Natural killer cell (primary cell): ENCODE measurements around the gene CSNK1D. TPM values are rescaled to one million over a fixed set of nuclear protein-coding genes. Genes with fewer than 3 reads are reported as not detected.

Experiments used
- ATAC-seq, 3 donors: fragments of 150-1000 bp in 2 of 3; fragments of 200-7000 bp in 1 of 3; cut with Tn5 transposase; 1 replicate in 1 of 3; 2 replicates in 2 of 3; pipeline ENCODE4 v1.10.0; 2021; ENCODE audit warnings: mild to moderate bottlenecking in 2 of 3, moderate library complexity in 2 of 3
- DNase-seq, 2 donors: peaks; one replicate each; pipeline versions ENCODE4 v3.0.0 to v3.0.0-alpha.2; 2013 to 2021; ENCODE audit warnings: mixed read lengths in 1 of 2
- H3K27ac ChIP-seq: one replicate; pipeline ENCODE4 v1.5.1; 2013; ENCODE audit warnings: mild to moderate bottlenecking, low read length
- H3K27me3 ChIP-seq: one replicate; pipeline ENCODE4 v1.6.1; 2013; ENCODE audit warnings: low read length; ENCODE audit not compliant: control insufficient read depth, insufficient read depth
- H3K36me3 ChIP-seq: one replicate; pipeline ENCODE4 v1.6.1; 2013; ENCODE audit warnings: low read length; ENCODE audit not compliant: control insufficient read depth, insufficient read depth
- H3K4me1 ChIP-seq: one replicate; pipeline ENCODE4 v1.6.1; 2013; ENCODE audit warnings: low read length; ENCODE audit not compliant: control insufficient read depth, insufficient read depth
- H3K4me3 ChIP-seq: one replicate; pipeline ENCODE4 v1.5.1; 2013; ENCODE audit warnings: low read length
- H3K9me3 ChIP-seq: one replicate; pipeline ENCODE4 v1.6.1; 2013; ENCODE audit warnings: low read length; ENCODE audit not compliant: control insufficient read depth, insufficient read depth
- H3K27ac Mint-ChIP-seq, 2 donors: one replicate each; pipeline ENCODE4 v1.8.0; 2022; ENCODE audit warnings: mild to moderate bottlenecking in 2 of 2, mixed read lengths in 2 of 2, moderate library complexity in 1 of 2
- H3K27me3 Mint-ChIP-seq, 2 donors: one replicate each; pipeline ENCODE4 v1.8.0; 2022; ENCODE audit warnings: low read depth in 2 of 2, mixed read lengths in 2 of 2
- H3K36me3 Mint-ChIP-seq: one replicate; pipeline ENCODE4 v1.8.0; 2022; ENCODE audit warnings: mixed read lengths
- H3K4me1 Mint-ChIP-seq, 2 donors: one replicate each; pipeline ENCODE4 v1.8.0; 2022; ENCODE audit warnings: mixed read lengths in 2 of 2
- H3K4me3 Mint-ChIP-seq: one replicate; pipeline ENCODE4 v1.8.0; 2022; ENCODE audit warnings: mild to moderate bottlenecking, moderate library complexity, mixed read lengths
- H3K9me3 Mint-ChIP-seq, 2 donors: one replicate each; pipeline ENCODE4 v1.8.0; 2022; ENCODE audit warnings: mixed read lengths in 2 of 2
- WGBS: methylation state at CpG from one replicate; pipeline ENCODE4 v1.1.7; 2013; ENCODE audit warnings: missing lambda C conversion rate; ENCODE audit not compliant: insufficient coverage; 5-methylcytosine and 5-hydroxymethylcytosine counted together
- intact Hi-C: fragments of 100-400 bp; cut with micrococcal nuclease; formaldehyde crosslinking; loops from one replicate; pipeline ENCODE4 v1.14.2; 2022
- total RNA-seq, 4 donors: library from RNA; stranded (reverse); fragments of 120-200 nt in 1 of 4; gene quantifications; one replicate each; pipeline versions ENCODE4 v1.2.3 to v1.2.4, GENCODE V29; 2013 to 2022
- TF ChIP-seq, protein P1 (sequence below): fragments of 200-600 bp; IDR thresholded peaks from one replicate; pipeline ENCODE4 v1.8.0; 2022; ENCODE audit warnings: antibody characterized with exemption

The CSNK1D gene
- total RNA-seq, 3 donors from 2014 or later (not counting 1 experiment from before 2014, with no cell fraction given): 423 to 475 (median 468) TPM

DNA sequence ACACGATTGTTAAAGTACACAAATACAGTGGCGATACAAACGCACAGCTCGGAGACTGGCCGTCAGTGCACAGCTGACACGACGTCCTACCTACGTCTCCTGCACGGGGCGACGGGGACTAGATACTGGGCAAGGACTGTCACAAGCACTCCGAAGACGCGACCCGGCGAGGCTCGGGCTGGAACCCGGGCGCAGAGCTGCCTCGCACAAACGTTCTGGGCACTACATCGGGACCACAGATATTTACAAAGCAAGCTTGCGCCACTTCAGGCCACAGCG lies 30.9 kb downstream of the CSNK1D start:
- Mint-ChIP-seq H3K4me3 (no peak overlapping the region), H3K27me3 (no peaks in the 10 kb centered on the region), H3K9me3 (no peaks in the 10 kb centered on the region), H3K36me3 (peaks cover 14% of the 10 kb centered on the region), H3K27ac (peak overlapping the region; percentile 84 to 87), H3K4me1 (peaks cover 57 to 81% of the 10 kb centered on the region in 2 donors)
- Histone ChIP-seq H3K27ac (no peak overlapping the region), H3K27me3 (no peaks in the 10 kb centered on the region), H3K9me3 (no peaks in the 10 kb centered on the region), H3K36me3 (peaks cover 69% of the 10 kb centered on the region), H3K4me3 (no peak overlapping the region), H3K4me1 (peaks cover 69% of the 10 kb centered on the region)
- WGBS: 93% methylated on average over 24 of the region's 24 CpGs
- DNase-seq (no peak), ATAC-seq (no peak)
- TF ChIP-seq, protein P1, sequence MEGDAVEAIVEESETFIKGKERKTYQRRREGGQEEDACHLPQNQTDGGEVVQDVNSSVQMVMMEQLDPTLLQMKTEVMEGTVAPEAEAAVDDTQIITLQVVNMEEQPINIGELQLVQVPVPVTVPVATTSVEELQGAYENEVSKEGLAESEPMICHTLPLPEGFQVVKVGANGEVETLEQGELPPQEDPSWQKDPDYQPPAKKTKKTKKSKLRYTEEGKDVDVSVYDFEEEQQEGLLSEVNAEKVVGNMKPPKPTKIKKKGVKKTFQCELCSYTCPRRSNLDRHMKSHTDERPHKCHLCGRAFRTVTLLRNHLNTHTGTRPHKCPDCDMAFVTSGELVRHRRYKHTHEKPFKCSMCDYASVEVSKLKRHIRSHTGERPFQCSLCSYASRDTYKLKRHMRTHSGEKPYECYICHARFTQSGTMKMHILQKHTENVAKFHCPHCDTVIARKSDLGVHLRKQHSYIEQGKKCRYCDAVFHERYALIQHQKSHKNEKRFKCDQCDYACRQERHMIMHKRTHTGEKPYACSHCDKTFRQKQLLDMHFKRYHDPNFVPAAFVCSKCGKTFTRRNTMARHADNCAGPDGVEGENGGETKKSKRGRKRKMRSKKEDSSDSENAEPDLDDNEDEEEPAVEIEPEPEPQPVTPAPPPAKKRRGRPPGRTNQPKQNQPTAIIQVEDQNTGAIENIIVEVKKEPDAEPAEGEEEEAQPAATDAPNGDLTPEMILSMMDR: no peak
- intact Hi-C loops: loop anchor here (10.0 kb wide), 1 partner anchor 172 kb away; the partner anchor contains the start of genes HEXD and OGFOD3

DNA sequence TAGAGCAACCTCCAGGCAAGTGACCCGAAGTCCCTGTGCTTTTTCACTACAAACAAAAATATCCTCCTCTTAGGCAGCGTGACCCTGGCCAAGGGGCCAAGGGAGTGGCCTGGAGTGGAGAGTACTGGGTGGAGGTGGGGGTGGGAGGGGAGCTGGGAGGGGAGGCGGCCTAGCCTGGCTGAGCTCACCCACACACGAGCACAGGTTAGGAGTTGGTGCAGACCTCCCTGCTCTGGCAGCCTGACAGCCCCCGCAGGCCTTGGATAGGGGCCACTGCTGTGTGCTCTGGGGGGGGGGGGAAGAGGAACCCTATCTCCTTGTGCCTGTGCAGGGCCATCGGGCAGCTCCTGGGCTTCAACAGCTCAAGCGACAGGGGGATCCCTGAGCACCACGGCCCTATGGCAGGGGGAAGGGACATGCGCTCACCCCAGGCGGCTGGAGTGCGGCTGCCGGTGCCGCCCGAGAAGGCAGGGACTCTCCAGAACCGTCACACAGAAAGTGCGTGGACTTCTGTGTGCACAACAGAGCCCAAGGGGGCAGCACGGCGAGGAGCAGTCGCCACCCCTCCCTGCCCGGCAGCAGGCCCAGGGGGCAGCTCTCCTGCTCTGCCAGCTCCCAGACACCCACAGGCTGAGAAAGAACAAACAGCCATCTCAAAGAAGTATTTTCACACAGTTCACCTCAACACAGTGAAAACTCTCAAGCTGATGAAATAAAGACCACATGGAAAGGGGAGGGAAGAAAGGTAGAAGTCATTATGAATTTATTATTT lies 31.4 kb downstream of the CSNK1D start:
- H3K9me3 Mint-ChIP-seq: no peaks in the 10 kb centered on the region
- H3K27ac ChIP-seq: peak overlapping the region; percentile 51
- no peak overlapping the region for H3K4me3 ChIP-seq
- WGBS: 59% methylated on average over 19 of the region's 20 CpGs
- H3K36me3 Mint-ChIP-seq: peaks cover 14% of the 10 kb centered on the region
- no peak overlapping the region for H3K4me3 Mint-ChIP-seq
- H3K27ac Mint-ChIP-seq: peak overlapping the region; percentile 84 to 87
- no peaks in the 10 kb centered on the region for H3K27me3 ChIP-seq
- DNase-seq (peak; percentile 20 to 27), ATAC-seq (peak in 2 of 3 donors; percentile 0)
- peaks cover 64% of the 10 kb centered on the region for H3K36me3 ChIP-seq
- peaks cover 59 to 81% of the 10 kb centered on the region in 2 donors for H3K4me1 Mint-ChIP-seq
- intact Hi-C loops: loop anchor here (10.0 kb wide), 1 partner anchor 173 kb away; the partner anchor contains the start of genes HEXD and OGFOD3
- no peaks in the 10 kb centered on the region for H3K9me3 ChIP-seq
- no peaks in the 10 kb centered on the region for H3K27me3 Mint-ChIP-seq
- TF ChIP-seq, protein P1: no peak
- H3K4me1 ChIP-seq: peaks cover 69% of the 10 kb centered on the region

DNA sequence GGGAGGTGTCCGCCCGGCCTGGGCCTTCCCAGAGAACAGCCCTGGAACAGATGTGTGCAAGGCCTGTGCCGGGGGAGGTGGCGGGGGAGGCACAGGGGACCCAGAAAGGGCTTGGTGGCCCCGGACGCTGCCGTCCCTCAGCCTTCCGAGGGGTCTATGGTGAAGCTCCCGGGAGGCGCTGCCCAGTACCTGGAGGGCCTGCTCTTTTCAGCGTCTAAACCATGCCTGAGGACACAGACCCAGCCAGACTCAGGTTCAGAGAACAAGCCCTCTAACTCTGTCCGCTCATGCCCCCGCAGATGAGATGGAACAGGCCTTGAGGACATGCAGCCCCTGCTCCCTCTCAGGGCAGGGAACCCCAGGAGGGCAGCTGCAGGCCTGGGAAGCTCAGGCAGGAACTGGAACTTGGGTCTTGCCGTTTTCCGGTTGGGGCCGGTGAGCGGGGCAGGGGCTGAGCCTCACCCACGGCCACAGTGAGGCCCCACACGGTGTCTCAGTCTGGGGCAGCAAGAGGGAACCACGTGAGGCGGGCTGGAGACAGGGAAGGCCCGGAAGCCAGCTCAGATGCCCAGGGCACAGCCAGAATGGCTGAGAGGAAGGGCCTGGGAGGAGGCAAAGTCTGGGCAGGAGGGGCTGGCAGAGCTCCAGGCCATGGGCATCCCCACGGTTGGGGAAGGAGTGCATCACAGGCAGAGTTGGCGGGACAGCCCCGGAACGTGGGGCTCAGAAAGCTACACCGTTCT lies 32.1 kb downstream of the CSNK1D start:
- peaks cover 52 to 76% of the 10 kb centered on the region in 2 donors for H3K4me1 Mint-ChIP-seq
- WGBS: 53% methylated on average over 27 of the region's 27 CpGs
- H3K27ac Mint-ChIP-seq: peak overlapping the region; percentile 79 to 84
- H3K9me3 Mint-ChIP-seq: no peaks in the 10 kb centered on the region
- Histone ChIP-seq H3K4me3 (no peak overlapping the region), H3K27ac (peak overlapping the region; percentile 51), H3K4me1 (peaks cover 69% of the 10 kb centered on the region), H3K36me3 (peaks cover 62% of the 10 kb centered on the region), H3K9me3 (no peaks in the 10 kb centered on the region), H3K27me3 (no peaks in the 10 kb centered on the region)
- intact Hi-C loops: loop anchor here (10.0 kb wide), 1 partner anchor 173 kb away; the partner anchor contains the start of genes HEXD and OGFOD3
- ATAC-seq: peak; percentile 22 to 37 (median 24)
- H3K36me3 Mint-ChIP-seq: peaks cover 14% of the 10 kb centered on the region
- peak; percentile 40 to 65 for DNase-seq
- H3K4me3 Mint-ChIP-seq: peak overlapping the region; percentile 47
- no peaks in the 10 kb centered on the region for H3K27me3 Mint-ChIP-seq
- TF ChIP-seq, protein P1: no peak
